ENCODE results near the gene ZDHHC9. TPM values are rescaled to one million over a fixed set of nuclear protein-coding genes. Genes with fewer than 3 reads are reported as not detected.

ZDHHC9 gene
- total RNA-seq, 1 experiment from 2014 or later, result 17.1 TPM

DNA sequence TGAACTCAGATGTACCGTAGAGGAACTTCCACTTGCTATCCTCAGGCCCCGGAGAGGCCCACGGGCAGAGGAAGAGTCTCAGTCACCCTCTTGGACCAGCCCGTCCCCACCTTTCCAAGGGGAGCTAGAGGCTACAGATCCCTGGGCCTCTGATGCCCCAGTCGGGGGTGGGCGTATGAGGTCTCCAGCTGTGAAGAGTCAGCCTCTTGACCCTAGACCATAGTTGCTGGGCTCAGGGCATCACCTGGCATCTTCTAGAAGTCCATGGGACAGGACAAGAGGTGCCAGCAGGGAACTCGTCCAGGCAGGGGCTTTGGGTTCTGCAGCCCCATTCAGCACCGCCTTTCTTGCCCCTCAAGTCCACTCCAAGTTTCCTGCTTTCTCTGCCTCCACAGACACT is 52.4 kb downstream of the ZDHHC9 start:
- TF ChIP-seq EZH2 (IDR thresholded peaks at IDR 0.05; ENCODE audit: borderline replicate concordance, low read depth, low read length, poor library complexity, severe bottlenecking) (no peak), CTCF (conservative IDR thresholded peaks at IDR 0.05; ENCODE audit: low read depth, low read length) (no peak)
- no peak for DNase-seq (ENCODE audit: low spot score)
- Histone ChIP-seq H3K27me3 (replicated peaks; ENCODE audit: insufficient read depth, low read depth, low read length, poor library complexity) (no peaks in the 10 kb centered on the region), H3K4me3 (ENCODE audit: low read depth, low read length, poor library complexity, severe bottlenecking) (no peak overlapping the region), H3K36me3 (ENCODE audit: insufficient read depth, low read length, poor library complexity, severe bottlenecking) (no peaks in the 10 kb centered on the region), H3K27ac (ENCODE audit: low read depth, low read length, poor library complexity, severe bottlenecking) (no peak overlapping the region), H3K4me1 (ENCODE audit: insufficient read depth, low read length, poor library complexity, severe bottlenecking) (no peaks in the 10 kb centered on the region), H3K9me3 (ENCODE audit: low read depth, low read length, poor library complexity, severe bottlenecking) (no peaks in the 10 kb centered on the region)
- intact Hi-C loops (cut with micrococcal nuclease; ENCODE audit: unreplicated experiment), result no loop called here
- no TSS peak for BruUV-seq (replicated peaks)
- ChIA-PET POLR2A (ENCODE audit: low non-redundant PET) (no interaction called here), CTCF (no interaction called here)

- Histone ChIP-seq H3K27ac (ENCODE audit: low read depth, low read length, poor library complexity, severe bottlenecking) (no peak overlapping the region), H3K27me3 (replicated peaks; ENCODE audit: insufficient read depth, low read depth, low read length, poor library complexity) (no peaks in the 10 kb centered on the region), H3K4me1 (ENCODE audit: insufficient read depth, low read length, poor library complexity, severe bottlenecking) (no peaks in the 10 kb centered on the region), H3K4me3 (ENCODE audit: low read depth, low read length, poor library complexity, severe bottlenecking) (no peak overlapping the region), H3K9me3 (ENCODE audit: low read depth, low read length, poor library complexity, severe bottlenecking) (no peaks in the 10 kb centered on the region), H3K36me3 (ENCODE audit: insufficient read depth, low read length, poor library complexity, severe bottlenecking) (no peaks in the 10 kb centered on the region)
- CTCF ChIA-PET, result no interaction called here
- POLR2A ChIA-PET (ENCODE audit: low non-redundant PET), result no interaction called here
- no peak for TF ChIP-seq CTCF (conservative IDR thresholded peaks at IDR 0.05; ENCODE audit: low read depth, low read length)
- no peak for TF ChIP-seq EZH2 (IDR thresholded peaks at IDR 0.05; ENCODE audit: borderline replicate concordance, low read depth, low read length, poor library complexity, severe bottlenecking)
- intact Hi-C loops (cut with micrococcal nuclease; ENCODE audit: unreplicated experiment), result no loop called here
- BruUV-seq (replicated peaks), result no TSS peak
- DNase-seq (ENCODE audit: low spot score), result no peak
Measured at GRCh38 chrX:129790808-129791207, 52.9 kb downstream of the ZDHHC9 start.

DNA sequence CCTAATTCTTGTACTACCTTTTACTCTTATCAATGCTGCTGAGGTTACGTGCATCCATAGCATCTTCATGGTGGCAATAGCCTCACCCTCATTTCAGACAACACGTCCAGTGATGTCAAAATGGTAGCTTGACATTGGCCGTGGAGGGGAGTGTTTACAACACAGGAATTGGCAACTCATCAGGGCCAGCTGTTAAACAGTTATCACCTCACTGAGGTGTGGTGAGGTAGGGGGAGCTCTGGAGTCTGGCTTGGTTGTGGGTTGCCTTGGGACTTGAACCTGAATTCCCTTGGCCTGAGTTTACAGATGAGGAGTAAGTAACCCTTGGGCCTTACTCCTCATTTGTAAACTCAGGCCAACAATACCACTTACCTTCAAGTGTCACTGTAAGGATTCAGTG is 53.5 kb downstream of the ZDHHC9 start:
- Histone ChIP-seq H3K27ac (ENCODE audit: low read depth, low read length, poor library complexity, severe bottlenecking) (no peak overlapping the region), H3K27me3 (replicated peaks; ENCODE audit: insufficient read depth, low read depth, low read length, poor library complexity) (no peaks in the 10 kb centered on the region), H3K4me1 (ENCODE audit: insufficient read depth, low read length, poor library complexity, severe bottlenecking) (no peaks in the 10 kb centered on the region), H3K9me3 (ENCODE audit: low read depth, low read length, poor library complexity, severe bottlenecking) (no peaks in the 10 kb centered on the region), H3K36me3 (ENCODE audit: insufficient read depth, low read length, poor library complexity, severe bottlenecking) (no peaks in the 10 kb centered on the region), H3K4me3 (ENCODE audit: low read depth, low read length, poor library complexity, severe bottlenecking) (no peak overlapping the region)
- CTCF ChIA-PET, result no interaction called here
- no TSS peak for BruUV-seq (replicated peaks)
- TF ChIP-seq CTCF (conservative IDR thresholded peaks at IDR 0.05; ENCODE audit: low read depth, low read length), result no peak
- no peak for TF ChIP-seq EZH2 (IDR thresholded peaks at IDR 0.05; ENCODE audit: borderline replicate concordance, low read depth, low read length, poor library complexity, severe bottlenecking)
- intact Hi-C loops (cut with micrococcal nuclease; ENCODE audit: unreplicated experiment), result no loop called here
- POLR2A ChIA-PET (ENCODE audit: low non-redundant PET), result no interaction called here
- DNase-seq (ENCODE audit: low spot score), result no peak
